Measurements from ENCODE around the gene SHLD1. TPM values are rescaled to one million over a fixed set of nuclear protein-coding genes. Genes with fewer than 3 reads are reported as not detected.
"Not testable (repeated sequence)": the region's sequence is repeated elsewhere in the genome, so short reads cannot be mapped to it uniquely, and the experiment has no call there.

Gene SHLD1
- polyA plus RNA-seq, 1 experiment, result 4.1 TPM

DNA sequence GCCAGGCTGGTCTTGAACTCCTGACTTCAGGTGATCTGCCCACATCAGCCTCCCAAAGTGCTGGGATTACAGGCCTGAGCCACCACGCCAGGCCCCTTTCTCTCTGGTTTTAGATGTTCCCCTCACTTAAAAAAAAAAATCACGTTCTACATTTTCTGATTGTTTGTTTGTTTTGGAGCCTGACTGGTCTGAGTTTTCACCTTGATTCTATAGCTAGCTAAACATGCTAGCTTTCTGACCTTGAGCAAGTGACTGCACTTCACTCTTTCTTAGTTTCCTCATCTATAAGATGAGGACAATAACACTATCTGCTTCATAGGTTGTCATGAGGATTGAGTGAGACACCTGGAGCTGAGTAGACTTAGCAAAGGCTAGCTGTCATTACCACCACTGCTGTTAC is 43.7 kb downstream of the SHLD1 start:
- no peak overlapping the region for H3K4me3 ChIP-seq (ENCODE audit: low read depth, low read length)
- ChIA-PET POLR2A (no interaction called here), CTCF (interaction anchor here (1.1 kb wide), 1 partner anchor 224 kb away, joined by 3 read pairs; no protein-coding TSS in a partner anchor)
- no peaks in the 10 kb centered on the region for H3K27me3 ChIP-seq (ENCODE audit: control insufficient read depth, insufficient read depth, low read length)
- no peak for TF ChIP-seq CTCF (IDR thresholded peaks at IDR 0.05; ENCODE audit: low read depth, low read length)
- no peaks in the 10 kb centered on the region for H3K9me3 ChIP-seq (ENCODE audit: control insufficient read depth, insufficient read depth, low read length)
- DNase-seq (ENCODE audit: low read depth, low spot score), result no peak
- no peak overlapping the region for H3K27ac ChIP-seq (ENCODE audit: low read depth, low read length)

GRCh38 chr20:5796331-5797040 is 46.3 kb downstream of the SHLD1 start:
- H3K27me3 ChIP-seq (ENCODE audit: control insufficient read depth, insufficient read depth, low read length), result no peaks in the 10 kb centered on the region
- no peak for TF ChIP-seq CTCF (IDR thresholded peaks at IDR 0.05; ENCODE audit: low read depth, low read length)
- no peaks in the 10 kb centered on the region for H3K9me3 ChIP-seq (ENCODE audit: control insufficient read depth, insufficient read depth, low read length)
- ChIA-PET POLR2A (interaction anchor here (0.7 kb wide), 1 partner anchor 180 kb away, joined by 5 read pairs; no protein-coding TSS in a partner anchor), CTCF (interaction anchor here (0.7 to 2.3 kb wide), 6 partner anchors 8 to 347 kb away, joined by 3 to 7 read pairs (median 6); no protein-coding TSS in a partner anchor)
- no peak for DNase-seq (ENCODE audit: low read depth, low spot score)
- H3K4me3 ChIP-seq (ENCODE audit: low read depth, low read length), result no peak overlapping the region
- no peak overlapping the region for H3K27ac ChIP-seq (ENCODE audit: low read depth, low read length)

GRCh38 chr20:5797165-5797564 is 47.0 kb downstream of the SHLD1 start:
- Histone ChIP-seq H3K27ac (ENCODE audit: low read depth, low read length) (no peak overlapping the region), H3K27me3 (ENCODE audit: control insufficient read depth, insufficient read depth, low read length) (no peaks in the 10 kb centered on the region), H3K4me3 (ENCODE audit: low read depth, low read length) (no peak overlapping the region), H3K9me3 (ENCODE audit: control insufficient read depth, insufficient read depth, low read length) (no peaks in the 10 kb centered on the region)
- POLR2A ChIA-PET, result interaction anchor here (0.6 to 0.7 kb wide), 2 partner anchors 180 to 344 kb away, joined by 3 to 5 read pairs; no protein-coding TSS in a partner anchor
- DNase-seq (ENCODE audit: low read depth, low spot score), result no peak
- CTCF ChIA-PET, result interaction anchor here (0.7 to 1.5 kb wide), 4 partner anchors 9 to 269 kb away, joined by 3 to 7 read pairs (median 4); no protein-coding TSS in a partner anchor
- TF ChIP-seq CTCF (IDR thresholded peaks at IDR 0.05; ENCODE audit: low read depth, low read length), result no peak

GRCh38 chr20:5797843-5798462 is 47.8 kb downstream of the SHLD1 start:
- CTCF ChIA-PET, result interaction anchor here (1.4 kb wide), 1 partner anchor 10 kb away, joined by 7 read pairs; no protein-coding TSS in a partner anchor
- no peak for DNase-seq (ENCODE audit: low read depth, low spot score)
- Histone ChIP-seq H3K27ac (ENCODE audit: low read depth, low read length) (no peak overlapping the region), H3K27me3 (ENCODE audit: control insufficient read depth, insufficient read depth, low read length) (no peaks in the 10 kb centered on the region), H3K4me3 (ENCODE audit: low read depth, low read length) (no peak overlapping the region), H3K9me3 (ENCODE audit: control insufficient read depth, insufficient read depth, low read length) (no peaks in the 10 kb centered on the region)
- POLR2A ChIA-PET, result interaction anchor here (0.6 kb wide), 1 partner anchor 343 kb away, joined by 3 read pairs; no protein-coding TSS in a partner anchor
- no peak for TF ChIP-seq CTCF (IDR thresholded peaks at IDR 0.05; ENCODE audit: low read depth, low read length)

- H3K27me3 ChIP-seq (ENCODE audit: control insufficient read depth, insufficient read depth, low read length); POLR2A ChIA-PET; H3K4me3 ChIP-seq (ENCODE audit: low read depth, low read length); H3K27ac ChIP-seq (ENCODE audit: low read depth, low read length); DNase-seq (ENCODE audit: low read depth, low spot score); H3K9me3 ChIP-seq (ENCODE audit: control insufficient read depth, insufficient read depth, low read length): not testable (repeated sequence)
- CTCF ChIA-PET, result interaction anchor here (0.6 kb wide), 1 partner anchor 747 kb away, joined by 4 read pairs; no protein-coding TSS in a partner anchor
Measured at GRCh38 chr20:5803754-5804303, 53.6 kb downstream of the SHLD1 start.

All from AG04450 (cell line).